ENCODE measurements around the gene SDK1.

DNA sequence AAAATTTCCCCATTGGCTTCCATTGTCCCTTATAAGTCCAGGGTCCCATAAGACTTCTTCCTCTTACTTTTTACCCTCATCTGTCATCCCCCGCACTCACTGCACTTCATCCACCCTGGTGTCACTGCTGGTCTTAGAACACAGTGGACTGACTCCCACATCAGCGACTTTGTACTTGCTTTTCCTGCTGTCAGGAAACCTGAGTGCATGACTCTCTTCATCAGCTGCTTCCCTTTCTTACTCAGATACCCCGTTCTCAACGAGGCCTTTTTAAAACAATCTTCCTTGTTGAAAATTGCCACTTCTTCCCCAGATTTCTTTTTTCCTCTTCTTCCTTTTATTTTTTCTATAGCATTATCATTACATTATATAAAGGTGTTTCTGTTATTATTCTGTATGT is 305.4 kb downstream of the SDK1 start:
- TF ChIP-seq POLR2A (IDR thresholded peaks at IDR 0.05) (no peak), CTCF (IDR thresholded peaks at IDR 0.05) (no peak), POLR2AphosphoS5 (IDR thresholded peaks at IDR 0.05; ENCODE audit: insufficient read depth in 1 of 2, low read depth in 1 of 2) (no peak)

All from vagina (tissue), 2 donors.